ENCODE results near the gene DYNC1H1. TPM values are rescaled to one million over a fixed set of nuclear protein-coding genes. Genes with fewer than 3 reads are reported as not detected.

DYNC1H1 gene
- total and polyA plus RNA-seq, 2 of the 13 experiments (the other 11 are each of a cell fraction or from before 2014, with no cell fraction given), result 74.4 to 239 TPM

- peak; percentile 26; the same call in 1 of the 2 replicates for TF ChIP-seq UBTF (CRISPR knock-in tag; IDR thresholded peaks at IDR 0.05)
- no peak for TF ChIP-seq ZNF777 (CRISPR knock-in tag; IDR thresholded peaks at IDR 0.05)
- TF ChIP-seq CBX1 (IDR thresholded peaks at IDR 0.05; ENCODE audit: low read depth), result no peak
- peak; percentile 79 for TF ChIP-seq RAD21 (CRISPR knock-in tag; IDR thresholded peaks at IDR 0.05)
- no peak for TF ChIP-seq ZNF660 (CRISPR knock-in tag; IDR thresholded peaks at IDR 0.05; ENCODE audit: borderline replicate concordance, low read depth)
- TF ChIP-seq GLI4 (CRISPR knock-in tag; IDR thresholded peaks at IDR 0.05; ENCODE audit: borderline replicate concordance), result no peak
- no peak for TF ChIP-seq TERF1 (CRISPR knock-in tag; IDR thresholded peaks at IDR 0.05)
- no peak for TF ChIP-seq PLRG1 (conservative IDR thresholded peaks at IDR 0.05)
- peak; percentile 59; the same call in 1 of the 2 replicates for TF ChIP-seq ZNF605 (CRISPR knock-in tag; IDR thresholded peaks at IDR 0.05)
- no peak for TF ChIP-seq AHDC1 (CRISPR knock-in tag; IDR thresholded peaks at IDR 0.05; ENCODE audit: borderline replicate concordance)
- no peak for TF ChIP-seq ZNF354B (CRISPR knock-in tag; IDR thresholded peaks at IDR 0.05)
- no peak for TF ChIP-seq MAFF (IDR thresholded peaks at IDR 0.05; ENCODE audit: low read depth, low read length)
- TF ChIP-seq MTF2 (CRISPR knock-in tag; IDR thresholded peaks at IDR 0.05; ENCODE audit: borderline replicate concordance), result no peak
- TF ChIP-seq SATB2 (CRISPR knock-in tag; IDR thresholded peaks at IDR 0.05), result no peak
- TF ChIP-seq ZNF431 (CRISPR knock-in tag; IDR thresholded peaks at IDR 0.05; ENCODE audit: borderline replicate concordance, low read depth), result no peak
- no peak for TF ChIP-seq KDM5A (IDR thresholded peaks at IDR 0.05; ENCODE audit: borderline replicate concordance, low read length)
- peak; percentile 65; the same call in 1 of the 2 replicates for TF ChIP-seq NR0B2 (CRISPR knock-in tag; IDR thresholded peaks at IDR 0.05)
- no peak for TF ChIP-seq KDM6A (CRISPR knock-in tag; IDR thresholded peaks at IDR 0.05; ENCODE audit: low read depth)
- peak; percentile 73 for TF ChIP-seq AHR (CRISPR knock-in tag; IDR thresholded peaks at IDR 0.05)
- no peak for TF ChIP-seq ATF5 (CRISPR knock-in tag; IDR thresholded peaks at IDR 0.05; ENCODE audit: low read depth)
These were observed 3.2 kb upstream of the DYNC1H1 start (continued) for GRCh38 chr14:101961011-101961721.
